Effector CD4-positive, alpha-beta T cell (primary cell): ENCODE measurements around the gene HIF3A.
"Not testable (repeated sequence)": the region's sequence is repeated elsewhere in the genome, so short reads cannot be mapped to it uniquely, and the experiment has no call there.

Experiments
- DNase-seq: peaks from one replicate; pipeline ENCODE4 v3.0.0-alpha.2; 2020

The HIF3A gene

GRCh38 chr19:46365561-46365960 is 68.7 kb downstream of the HIF3A start:
- DNase-seq: no peak

- DNase-seq: no peak
Measured at GRCh38 chr19:46366620-46367292, 69.9 kb downstream of the HIF3A start.

- DNase-seq: no peak
Measured at GRCh38 chr19:46367426-46367825, 70.6 kb downstream of the HIF3A start.

- DNase-seq: no peak
Measured at GRCh38 chr19:46368116-46368515, 71.3 kb downstream of the HIF3A start.

- DNase-seq: no peak
Measured at GRCh38 chr19:46369817-46370216, 73.0 kb downstream of the HIF3A start.

- no peak for DNase-seq
Measured at GRCh38 chr19:46371371-46371901, 74.6 kb downstream of the HIF3A start.

- no peak for DNase-seq
Measured at GRCh38 chr19:46372901-46373490, 76.2 kb downstream of the HIF3A start.

- DNase-seq: no peak
Measured at GRCh38 chr19:46373491-46374359, 76.9 kb downstream of the HIF3A start.

- DNase-seq: no peak
Measured at GRCh38 chr19:46374536-46375475, 78.0 kb downstream of the HIF3A start.

- not testable (repeated sequence) for DNase-seq
Measured at GRCh38 chr19:46375476-46376067, 78.7 kb downstream of the HIF3A start.

- DNase-seq: no peak
Measured at GRCh38 chr19:46376241-46377153, 79.7 kb downstream of the HIF3A start.

- DNase-seq: no peak
Measured at GRCh38 chr19:46378268-46378667, 81.4 kb downstream of the HIF3A start.

GRCh38 chr19:46380690-46381089 is 83.8 kb downstream of the HIF3A start:
- DNase-seq: no peak

GRCh38 chr19:46381346-46381745 is 84.5 kb downstream of the HIF3A start:
- no peak for DNase-seq

- no peak for DNase-seq
Measured at GRCh38 chr19:46381756-46382345, 85.0 kb downstream of the HIF3A start.

GRCh38 chr19:46383171-46383815 is 86.5 kb downstream of the HIF3A start:
- no peak for DNase-seq

GRCh38 chr19:46383846-46384245 is 87.0 kb downstream of the HIF3A start:
- DNase-seq: no peak

- no peak for DNase-seq
Measured at GRCh38 chr19:46384396-46384795, 87.6 kb downstream of the HIF3A start.

GRCh38 chr19:46385636-46386035 is 88.8 kb downstream of the HIF3A start:
- DNase-seq: no peak

- DNase-seq: no peak
Measured at GRCh38 chr19:46386151-46386550, 89.3 kb downstream of the HIF3A start.
